Right lobe of liver (tissue), 4 donors: ENCODE data around the gene B3GAT3.

Experiments used
- POLR2A ChIP-seq: fragments of 450-650 bp; IDR thresholded peaks from one replicate; pipeline ENCODE4 v1.6.1; 2017; ENCODE audit warnings: antibody characterized with exemption, mild to moderate bottlenecking
- TF ChIP-seq, protein P1 (sequence below), 4 donors: fragments of 200-600 bp in 3 of 4; fragments of 450-650 bp in 1 of 4; IDR thresholded peaks; one replicate each; pipeline versions ENCODE4 v1.5.1 to v1.8.0; 2016 to 2022; ENCODE audit warnings: antibody characterized with exemption in 4 of 4, mild to moderate bottlenecking in 2 of 4
- donor health status: DM: no; HTN: no; CAD: no.
- donor health status: DM: no; HTN: no; CAD: no.
- donor health status: DM: no; HTN: yes; CAD: no.

- no peak for TF ChIP-seq POLR2A
- TF ChIP-seq, protein P1, sequence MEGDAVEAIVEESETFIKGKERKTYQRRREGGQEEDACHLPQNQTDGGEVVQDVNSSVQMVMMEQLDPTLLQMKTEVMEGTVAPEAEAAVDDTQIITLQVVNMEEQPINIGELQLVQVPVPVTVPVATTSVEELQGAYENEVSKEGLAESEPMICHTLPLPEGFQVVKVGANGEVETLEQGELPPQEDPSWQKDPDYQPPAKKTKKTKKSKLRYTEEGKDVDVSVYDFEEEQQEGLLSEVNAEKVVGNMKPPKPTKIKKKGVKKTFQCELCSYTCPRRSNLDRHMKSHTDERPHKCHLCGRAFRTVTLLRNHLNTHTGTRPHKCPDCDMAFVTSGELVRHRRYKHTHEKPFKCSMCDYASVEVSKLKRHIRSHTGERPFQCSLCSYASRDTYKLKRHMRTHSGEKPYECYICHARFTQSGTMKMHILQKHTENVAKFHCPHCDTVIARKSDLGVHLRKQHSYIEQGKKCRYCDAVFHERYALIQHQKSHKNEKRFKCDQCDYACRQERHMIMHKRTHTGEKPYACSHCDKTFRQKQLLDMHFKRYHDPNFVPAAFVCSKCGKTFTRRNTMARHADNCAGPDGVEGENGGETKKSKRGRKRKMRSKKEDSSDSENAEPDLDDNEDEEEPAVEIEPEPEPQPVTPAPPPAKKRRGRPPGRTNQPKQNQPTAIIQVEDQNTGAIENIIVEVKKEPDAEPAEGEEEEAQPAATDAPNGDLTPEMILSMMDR (IDR thresholded peaks at IDR 0.05): no peak
Measured at GRCh38 chr11:62627713-62628112, 5.9 kb upstream of the B3GAT3 start.
